COR-L47 (cell line): ENCODE results near the gene ARID1A.
A peak's percentile ranks its signal among the peaks of the same experiment; 100 is the strongest.
"Not testable (repeated sequence)": the region's sequence is repeated elsewhere in the genome, so short reads cannot be mapped to it uniquely, and the experiment has no call there.

ENCODE experiments used
- DNase-seq: peaks from one replicate; lab custom pipeline; 2025; lab: John Stamatoyannopoulos, UW

The ARID1A gene

DNA sequence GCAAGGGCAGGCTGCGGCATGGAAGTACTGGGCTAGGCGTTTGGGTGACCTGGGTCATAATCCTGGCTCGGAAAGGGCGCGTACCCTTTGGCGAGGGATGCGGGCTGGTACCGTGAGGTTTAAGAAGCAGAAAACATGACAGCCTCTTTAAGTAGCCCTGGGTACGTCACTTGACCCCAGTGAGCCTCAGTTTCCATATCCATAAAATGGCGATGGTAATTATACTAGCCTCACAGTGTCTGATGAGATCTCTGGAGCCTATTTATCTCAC, 92.6 kb downstream of the ARID1A start:
- DNase-seq: no peak

DNA sequence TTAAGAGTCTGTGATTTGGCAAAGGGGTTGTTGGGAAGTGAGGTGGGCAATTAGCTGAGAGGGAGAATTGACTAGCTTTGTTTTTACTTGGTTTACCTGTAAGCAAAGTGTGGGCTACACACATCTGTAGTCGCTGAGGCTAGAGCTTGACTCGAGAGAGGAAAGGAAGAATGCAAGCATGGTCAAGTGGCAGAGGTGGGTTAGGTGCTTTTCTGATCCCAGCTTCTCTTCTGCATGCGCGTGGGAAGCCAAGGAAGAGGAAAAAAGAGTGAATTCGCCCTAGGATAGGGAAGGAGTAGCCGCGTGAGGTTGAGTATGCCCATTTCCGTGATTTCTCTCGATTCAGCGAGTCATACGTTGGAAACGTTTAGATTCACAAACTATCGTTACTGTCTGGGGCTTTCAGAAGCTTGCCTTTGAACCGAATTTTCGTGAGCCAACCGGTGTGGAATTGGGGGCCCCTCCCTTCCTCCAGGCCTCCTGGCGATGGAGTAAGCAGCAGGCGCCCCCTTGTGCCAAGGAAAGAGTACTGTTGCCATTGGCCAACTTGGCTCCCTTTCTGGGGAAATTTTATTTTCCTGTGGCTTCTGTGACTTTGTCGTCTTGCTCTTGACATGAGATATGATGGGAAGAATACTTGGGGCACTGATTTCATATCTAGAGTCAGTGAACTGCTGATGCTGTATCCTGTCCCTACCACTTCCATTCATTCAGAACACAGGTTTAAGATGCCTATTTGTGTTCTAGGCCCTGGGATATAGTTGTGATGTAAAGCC, 93.2 kb downstream of the ARID1A start:
- DNase-seq: peak; percentile 83

DNA sequence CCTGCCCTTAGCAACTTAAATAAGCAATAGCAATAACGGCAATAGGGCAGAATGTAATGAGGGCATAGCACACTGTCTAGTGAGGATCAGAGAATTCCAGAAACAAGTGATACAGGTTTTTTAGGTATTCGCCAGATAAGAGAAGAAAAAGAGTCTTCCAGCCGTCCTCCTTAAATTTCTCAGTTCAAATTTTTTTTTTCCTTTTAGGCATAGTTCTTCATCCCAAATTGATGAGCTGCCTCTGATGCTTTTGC, 93.7 kb downstream of the ARID1A start:
- no peak for DNase-seq

DNA sequence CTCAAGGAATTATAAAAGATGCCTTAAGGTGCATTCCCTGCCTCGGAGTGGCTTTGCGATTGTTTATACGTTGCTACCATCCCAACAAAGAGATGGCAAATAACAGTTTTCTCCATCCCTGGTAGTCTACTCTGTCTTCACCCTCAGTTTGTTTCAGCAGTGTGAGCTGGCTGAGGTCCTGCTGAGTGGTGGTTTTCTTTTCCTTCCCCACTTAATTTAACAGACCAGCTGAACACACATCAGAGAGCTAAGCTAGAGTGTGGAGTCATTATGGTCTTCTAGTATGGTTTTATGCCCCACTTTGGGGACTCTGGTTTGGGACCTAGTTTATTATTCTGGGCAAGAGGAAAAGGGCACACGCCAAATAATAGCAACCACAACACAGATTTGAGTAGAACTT, 94.1 kb downstream of the ARID1A start:
- DNase-seq: no peak

DNA sequence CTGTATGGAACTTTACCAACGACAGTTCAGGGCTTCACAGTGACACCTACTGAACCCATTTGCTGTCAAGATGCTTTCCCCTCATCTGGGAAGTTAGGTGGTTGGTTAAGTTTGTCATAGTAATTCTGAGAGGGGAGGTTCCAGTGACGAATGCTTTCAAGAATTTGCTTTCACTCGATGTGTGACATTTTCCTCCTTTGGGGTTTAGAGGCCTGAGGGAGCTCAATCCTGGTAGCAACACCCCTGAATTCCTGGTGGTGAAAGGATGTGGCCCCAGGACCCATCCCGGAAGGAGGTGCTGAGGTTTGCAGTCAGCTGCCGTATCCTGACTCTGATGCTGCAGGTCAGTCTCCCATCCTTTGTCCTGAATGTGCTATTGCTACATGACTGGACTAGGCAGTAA, 94.7 kb downstream of the ARID1A start:
- no peak for DNase-seq

DNA sequence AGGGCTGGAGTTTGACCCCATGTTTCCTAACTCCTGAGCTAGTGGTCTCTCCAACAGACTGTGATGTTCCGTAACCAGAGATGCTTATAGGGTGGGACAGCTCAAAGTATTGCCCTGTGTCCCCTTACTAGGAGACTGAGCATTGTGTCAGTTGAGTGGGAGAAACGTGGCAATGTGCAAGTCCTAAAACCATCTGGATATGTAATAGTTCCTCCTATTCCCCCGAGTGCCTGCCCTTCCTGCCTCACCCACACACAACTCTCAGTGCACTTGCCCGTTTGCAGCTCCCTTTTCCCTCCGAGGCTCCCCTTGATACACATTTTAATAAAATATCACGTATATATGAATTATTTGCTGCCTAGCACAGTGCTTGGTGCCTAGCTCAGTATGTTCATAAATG, 95.3 kb downstream of the ARID1A start:
- DNase-seq: no peak

DNA sequence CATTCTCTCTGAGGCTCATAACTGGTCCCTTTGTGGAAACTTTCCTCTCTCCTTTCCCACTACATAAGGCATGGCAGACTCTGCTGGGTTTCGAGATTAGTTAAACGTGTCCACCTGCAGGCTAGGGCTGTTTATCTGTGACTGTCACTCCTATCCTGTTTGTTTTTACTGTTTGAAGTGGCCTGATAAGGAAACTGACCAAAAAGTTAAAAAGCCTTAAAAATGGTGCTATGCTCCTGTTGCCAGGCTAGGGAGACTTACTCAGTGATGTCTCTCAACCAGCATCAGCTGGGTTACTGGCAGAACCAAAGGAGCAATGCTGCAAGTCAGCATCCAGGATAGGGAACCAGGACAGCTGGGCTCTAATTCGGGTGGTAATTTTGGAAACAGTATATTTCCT, 95.8 kb downstream of the ARID1A start:
- no peak for DNase-seq

DNA sequence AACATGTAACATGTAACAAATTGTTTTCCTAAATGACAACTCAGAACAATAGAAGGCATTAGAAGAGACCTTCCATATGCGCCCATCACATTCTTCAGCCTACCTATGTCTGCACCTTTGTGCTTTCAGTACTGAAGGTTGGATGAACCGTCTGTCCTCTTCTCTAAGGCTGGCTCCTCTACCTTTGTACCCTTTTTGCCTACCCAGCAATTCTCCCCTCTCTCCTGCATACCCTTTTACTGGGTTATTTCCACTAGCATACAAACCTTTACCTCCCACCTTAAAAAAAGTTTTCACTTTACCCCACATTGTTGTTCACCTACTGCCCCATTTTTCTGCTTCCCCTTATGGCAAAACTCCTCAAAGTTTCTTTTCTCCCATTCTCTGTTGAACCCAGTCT, 97.1 kb downstream of the ARID1A start:
- no peak for DNase-seq

DNA sequence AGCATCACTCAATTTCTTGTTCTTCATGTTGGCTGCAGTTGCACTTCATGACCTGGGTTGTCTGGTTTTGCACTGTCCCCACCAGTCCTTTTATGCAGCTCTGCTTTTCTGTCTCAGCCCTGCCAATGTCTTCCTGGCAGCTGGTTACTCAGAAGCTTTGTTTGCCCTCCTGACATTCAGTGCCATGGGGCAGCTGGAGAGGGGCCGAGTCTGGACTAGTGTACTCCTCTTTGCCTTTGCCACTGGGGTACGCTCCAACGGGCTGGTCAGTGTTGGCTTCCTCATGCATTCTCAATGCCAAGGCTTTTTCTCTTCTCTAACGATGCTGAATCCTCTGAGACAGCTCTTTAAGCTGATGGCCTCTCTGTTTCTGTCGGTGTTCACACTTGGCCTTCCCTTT, 98.6 kb downstream of the ARID1A start:
- no peak for DNase-seq

DNA sequence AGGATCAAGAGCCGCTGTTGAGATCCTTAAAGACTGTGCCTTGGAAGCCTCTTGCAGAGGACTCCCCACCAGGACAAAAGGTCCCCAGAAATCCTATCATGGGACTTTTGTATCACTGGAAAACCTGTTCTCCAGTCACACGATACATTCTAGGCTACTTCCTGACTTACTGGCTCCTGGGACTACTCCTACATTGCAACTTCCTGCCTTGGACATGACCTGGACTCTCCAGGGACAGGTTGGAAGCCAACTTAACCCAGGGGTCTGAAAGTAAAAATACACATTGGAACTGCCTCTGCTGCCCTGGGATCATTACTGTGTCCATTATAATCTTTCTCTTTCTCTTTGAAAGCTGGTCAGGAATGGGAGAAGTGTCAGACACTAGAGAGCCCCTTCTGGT, 101.8 kb downstream of the ARID1A start:
- DNase-seq: no peak

DNA sequence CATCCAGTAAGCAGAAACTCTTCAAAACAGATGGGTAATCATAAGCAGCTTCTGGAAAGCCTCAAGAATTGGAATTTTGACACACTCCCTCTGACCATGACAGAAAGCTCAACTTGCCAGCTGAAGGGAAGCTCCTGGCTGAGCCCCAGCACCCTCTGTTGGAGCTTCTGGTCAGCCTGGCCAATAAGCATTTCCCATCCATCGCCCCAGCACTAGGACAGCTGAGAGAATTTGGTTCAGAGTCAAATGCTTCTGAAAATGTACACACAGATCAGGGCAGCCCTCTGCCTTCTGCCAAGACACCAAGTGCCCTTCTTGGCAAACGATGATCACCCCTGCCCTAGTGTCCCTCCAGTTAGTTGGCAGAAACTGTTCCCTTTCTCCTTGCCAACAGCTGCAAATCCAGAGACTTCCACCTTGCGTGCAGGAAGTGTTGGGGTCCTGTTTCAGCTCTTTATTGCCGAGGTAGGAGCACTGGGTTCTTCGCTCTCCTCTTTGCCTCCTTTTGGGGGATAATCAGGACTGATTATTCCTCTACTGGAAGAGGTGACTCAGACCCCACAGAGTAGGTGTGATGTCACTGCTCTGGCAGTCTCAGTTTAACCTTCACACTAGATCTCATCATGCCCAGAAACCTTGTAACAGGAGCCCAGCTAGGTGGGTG, 103.8 kb downstream of the ARID1A start:
- no peak for DNase-seq

DNA sequence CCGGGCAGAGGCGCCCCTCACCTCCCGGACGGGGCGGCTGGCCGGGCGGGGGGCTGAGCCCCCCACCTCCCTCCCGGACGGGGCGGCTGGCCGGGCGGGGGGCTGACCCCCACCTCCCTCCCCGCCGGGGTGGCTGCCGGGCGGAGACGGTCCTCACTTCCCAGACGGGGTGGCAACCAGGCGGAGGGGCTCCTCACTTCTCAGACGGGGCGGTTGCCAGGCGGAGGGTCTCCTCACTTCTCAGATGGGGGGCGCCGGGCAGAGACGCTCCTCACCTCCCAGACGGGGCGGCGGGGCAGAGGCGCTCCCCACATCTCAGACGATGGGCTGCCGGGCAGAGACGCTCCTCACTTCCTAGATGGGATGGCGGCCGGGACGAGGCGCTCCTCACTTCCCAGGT, 108.1 kb downstream of the ARID1A start:
- not testable (repeated sequence) for DNase-seq

DNA sequence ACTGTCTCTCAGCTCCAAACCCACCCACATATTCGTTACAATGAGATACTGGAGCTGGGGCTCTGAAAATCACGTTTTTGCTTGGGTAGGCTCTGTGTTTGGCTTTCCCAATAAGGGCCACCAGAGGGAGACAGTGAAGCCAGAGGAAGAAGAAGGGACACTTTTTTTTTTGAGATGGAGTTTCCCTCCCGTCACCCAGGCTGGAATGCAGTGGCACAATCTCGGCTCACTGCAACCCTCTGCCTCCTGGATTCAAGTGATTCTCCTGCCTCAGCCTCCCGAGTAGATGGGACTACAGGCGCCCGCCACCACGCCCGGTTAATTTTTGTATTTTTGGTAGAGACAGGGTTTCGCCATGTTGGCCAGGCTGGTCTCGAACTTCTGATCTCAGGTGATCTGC, 114.3 kb downstream of the ARID1A start:
- peak; percentile 54 for DNase-seq

DNA sequence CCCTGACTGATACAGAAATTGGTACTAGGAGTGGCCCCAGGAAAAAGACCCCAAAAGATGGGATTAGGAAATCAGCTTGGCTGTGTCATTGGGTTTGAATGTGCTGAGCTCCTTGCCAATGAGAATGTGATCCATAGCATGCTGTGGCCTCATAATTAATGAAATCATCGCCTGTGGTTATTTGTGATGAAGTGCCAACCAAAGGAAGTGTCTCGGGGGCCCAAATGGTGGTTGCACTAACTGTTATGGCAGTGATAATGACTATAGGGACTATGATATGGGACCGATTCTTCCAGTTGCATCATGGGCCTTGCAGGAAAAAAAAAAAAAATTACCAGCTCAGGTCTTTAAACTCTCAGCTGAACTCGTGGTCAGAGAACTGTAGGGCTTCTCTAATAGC, 115.2 kb downstream of the ARID1A start:
- DNase-seq: no peak

DNA sequence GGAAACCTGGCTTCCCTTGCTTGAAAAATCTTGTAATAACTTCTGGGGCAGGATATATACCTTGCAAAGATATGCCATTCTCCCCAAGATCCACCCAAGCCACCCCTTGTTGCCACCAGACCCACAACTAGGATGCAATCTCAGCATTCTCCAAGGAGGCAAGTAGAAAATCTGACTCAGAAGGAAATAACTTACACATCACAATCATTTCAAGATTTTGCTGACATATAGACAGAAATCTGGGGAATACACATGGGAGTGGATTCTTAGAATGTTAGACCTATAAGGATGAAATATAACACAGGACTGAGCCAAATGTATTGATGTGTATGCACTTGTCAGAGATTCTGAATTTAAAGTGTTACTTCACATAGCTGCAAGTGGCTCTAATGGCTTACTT, 115.9 kb downstream of the ARID1A start:
- no peak for DNase-seq

DNA sequence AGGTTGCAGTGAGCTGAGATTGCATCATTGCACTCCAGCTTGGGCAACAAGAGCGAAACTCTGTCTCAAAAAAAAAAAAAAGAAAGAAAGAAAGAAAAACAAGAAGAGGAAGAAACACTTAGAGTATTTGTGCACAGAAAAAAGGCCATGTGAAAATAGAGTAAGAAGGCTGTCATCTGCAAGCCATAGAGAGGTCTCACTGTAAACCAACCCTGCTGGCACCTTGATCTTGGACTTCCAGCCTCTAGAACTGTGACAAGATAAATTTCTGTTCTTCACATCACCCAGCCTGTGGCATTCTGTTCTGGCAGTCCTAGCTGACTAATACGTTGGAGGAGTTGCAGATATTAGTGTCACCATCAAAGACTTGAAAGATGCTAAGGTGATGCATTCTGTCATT, 118.6 kb downstream of the ARID1A start:
- DNase-seq: no peak

DNA sequence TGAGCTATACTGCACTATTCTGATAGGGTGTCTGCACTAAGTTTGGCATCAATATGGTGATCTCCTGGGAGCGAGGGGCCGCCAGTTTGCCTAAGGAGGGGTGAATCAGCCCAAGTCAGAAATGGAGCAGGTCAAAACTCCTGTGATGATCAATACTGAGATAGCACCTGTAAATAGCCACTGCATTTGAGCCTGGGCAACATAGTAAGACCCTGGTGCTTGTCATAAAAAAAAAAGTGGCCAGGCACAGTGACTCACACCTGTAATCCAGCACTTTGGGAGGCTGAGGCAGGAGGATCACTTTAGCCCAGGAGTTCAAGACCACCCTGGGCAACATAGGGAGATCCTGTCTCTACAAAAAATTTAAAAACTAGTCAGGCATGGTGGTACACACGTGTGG, 119.1 kb downstream of the ARID1A start:
- no peak for DNase-seq

DNA sequence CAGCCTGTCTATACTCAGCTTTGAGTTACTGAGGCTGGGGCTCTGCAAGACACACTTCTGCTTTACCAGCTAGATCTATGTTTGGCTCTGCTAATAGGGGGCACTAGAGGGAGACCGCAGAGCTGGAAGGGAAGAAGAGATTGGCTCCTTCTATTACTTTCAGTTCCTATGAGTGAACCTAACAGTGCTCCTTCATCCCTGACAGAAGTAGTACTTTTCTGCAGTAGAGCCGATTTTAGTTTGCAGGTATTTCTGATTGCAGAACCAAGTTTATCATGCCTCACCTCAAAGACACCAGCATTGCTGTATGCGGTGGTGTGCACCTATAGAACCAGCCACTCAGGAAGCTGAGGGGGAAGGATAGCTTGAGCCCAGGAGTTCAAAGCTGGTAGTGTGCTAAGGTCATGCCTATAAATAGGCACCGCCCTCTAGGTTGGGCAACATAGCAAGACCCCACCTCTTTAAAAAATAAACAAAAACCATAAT, 125.0 kb downstream of the ARID1A start:
- no peak for DNase-seq

DNA sequence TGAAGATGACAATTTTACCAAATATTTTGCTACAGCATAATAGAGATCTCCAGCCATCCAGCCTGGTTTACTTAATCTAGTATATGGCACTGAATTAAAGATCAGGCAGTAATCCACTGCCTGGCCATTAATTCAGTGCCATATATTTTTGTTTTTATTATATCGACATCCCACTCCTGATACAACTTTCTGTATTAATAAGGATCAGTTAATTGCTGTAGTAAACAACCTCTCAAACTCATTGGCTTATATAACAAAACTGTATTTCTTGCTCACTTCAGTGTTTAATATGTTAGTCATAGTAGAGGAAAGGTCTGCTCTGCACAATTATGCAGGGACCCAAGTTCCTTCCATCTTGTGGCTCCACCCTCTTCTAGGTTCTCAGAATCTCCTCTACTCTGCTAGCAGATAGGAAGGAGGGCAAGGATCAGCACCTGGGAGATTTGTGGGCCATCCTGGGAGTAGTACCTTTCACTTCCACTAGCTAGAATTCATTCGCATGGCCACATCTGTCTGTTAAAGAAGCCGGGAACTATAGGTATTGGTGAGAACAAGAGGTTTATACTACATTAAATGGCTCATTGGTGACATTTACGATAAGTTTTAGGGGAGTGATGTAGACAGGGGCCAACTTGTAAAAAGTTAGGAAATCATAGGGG, 127.1 kb downstream of the ARID1A start:
- no peak for DNase-seq

DNA sequence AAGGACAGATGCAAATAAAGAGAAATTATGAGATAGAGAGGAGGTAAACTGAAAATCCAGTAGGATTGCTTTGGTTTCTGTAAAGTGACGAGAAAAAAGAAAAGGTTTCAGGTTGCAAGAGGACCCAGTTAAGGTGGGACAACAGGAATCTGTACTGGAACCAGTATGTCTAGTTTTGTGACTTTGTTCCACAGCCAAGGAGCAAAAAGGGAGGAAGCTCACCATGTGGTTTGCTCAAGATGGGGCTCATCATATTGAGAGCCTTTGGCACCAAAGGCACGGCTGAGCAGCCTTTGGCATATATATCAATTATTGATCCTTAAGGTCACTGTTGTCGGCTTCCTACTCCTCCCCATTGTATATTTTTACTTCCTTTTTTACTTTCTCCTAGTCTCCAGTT, 128.9 kb downstream of the ARID1A start:
- DNase-seq: no peak

DNA sequence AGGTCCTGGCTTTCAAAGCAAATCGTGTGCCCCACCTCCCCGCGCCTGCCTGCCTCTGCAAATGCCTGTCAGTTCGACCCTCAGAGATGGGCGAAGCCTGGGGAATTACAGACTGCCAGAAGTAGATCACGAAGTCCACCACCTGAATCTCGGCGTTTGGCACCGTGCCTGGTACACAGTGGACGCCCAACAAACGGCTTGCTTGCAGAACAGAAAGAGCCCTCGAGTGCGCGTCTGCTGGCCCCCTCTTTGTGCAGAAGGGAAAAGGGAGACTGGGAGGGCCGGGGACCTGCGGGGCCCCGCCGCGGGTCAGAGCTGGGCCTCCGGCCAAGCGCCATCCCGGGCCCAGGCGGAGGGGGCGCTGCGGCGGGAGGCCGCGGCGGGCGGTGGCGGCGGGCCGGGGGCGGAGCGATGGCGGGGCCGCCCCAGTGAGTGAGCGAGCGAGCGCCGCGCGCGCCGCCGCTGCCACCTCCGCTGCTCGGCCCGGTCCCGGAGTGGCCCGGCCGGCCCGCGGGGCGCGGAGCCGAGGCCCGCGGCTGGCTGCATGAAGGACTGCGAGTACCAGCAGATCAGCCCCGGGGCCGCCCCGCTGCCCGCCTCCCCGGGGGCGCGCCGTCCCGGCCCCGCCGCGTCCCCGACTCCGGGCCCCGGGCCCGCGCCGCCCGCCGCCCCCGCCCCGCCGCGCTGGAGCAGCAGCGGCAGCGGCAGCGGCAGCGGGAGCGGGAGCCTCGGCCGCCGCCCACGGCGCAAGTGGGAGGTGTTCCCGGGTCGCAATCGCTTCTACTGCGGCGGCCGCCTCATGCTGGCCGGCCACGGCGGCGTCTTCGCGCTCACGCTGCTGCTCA, 130.7 kb downstream of the ARID1A start, which contains the start of gene ZDHHC18:
Gene ZDHHC18 (plus strand): TSS at position 428 of the 845 bp plus-strand sequence. CDS start 117 bp downstream, at position 545.
- peak; percentile 61 for DNase-seq

DNA sequence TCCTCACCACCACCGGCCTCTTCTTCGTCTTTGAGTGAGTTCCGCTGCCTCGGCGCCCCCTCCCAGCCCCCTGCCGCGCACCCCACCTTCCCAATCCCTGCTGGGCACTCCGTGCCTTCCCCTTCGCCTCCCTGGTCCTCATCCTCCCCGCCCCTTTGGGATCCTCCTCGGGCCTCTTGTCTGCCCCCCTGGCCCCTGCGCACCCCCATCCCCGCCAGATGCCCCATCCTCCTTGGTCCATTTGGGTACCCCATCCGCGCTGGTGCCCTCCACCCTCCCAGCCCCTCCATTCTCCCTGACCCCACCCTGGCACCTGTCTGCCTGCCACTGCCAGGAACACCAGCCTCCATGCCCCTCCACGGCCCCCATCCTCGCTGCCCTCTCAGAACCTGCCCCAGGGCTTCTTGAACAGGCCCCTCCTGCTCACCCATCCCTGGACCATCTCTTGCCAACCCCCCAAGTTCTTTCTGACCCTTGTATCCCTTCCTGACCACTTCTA, 131.3 kb downstream of the ARID1A start:
- no peak for DNase-seq
